HG03045 (cell line): ENCODE data around the gene HS3ST3A1.
"Not testable (repeated sequence)": the region's sequence is repeated elsewhere in the genome, so short reads cannot be mapped to it uniquely, and the experiment has no call there.

Experiments used
- ATAC-seq: cut with Tn5 transposase; IDR thresholded peaks from one replicate; pipeline ENCODE4 v1.9.1; 2021; ENCODE audit warnings: mild to moderate bottlenecking, moderate library complexity; ENCODE audit not compliant: unreplicated experiment

HS3ST3A1 gene

DNA sequence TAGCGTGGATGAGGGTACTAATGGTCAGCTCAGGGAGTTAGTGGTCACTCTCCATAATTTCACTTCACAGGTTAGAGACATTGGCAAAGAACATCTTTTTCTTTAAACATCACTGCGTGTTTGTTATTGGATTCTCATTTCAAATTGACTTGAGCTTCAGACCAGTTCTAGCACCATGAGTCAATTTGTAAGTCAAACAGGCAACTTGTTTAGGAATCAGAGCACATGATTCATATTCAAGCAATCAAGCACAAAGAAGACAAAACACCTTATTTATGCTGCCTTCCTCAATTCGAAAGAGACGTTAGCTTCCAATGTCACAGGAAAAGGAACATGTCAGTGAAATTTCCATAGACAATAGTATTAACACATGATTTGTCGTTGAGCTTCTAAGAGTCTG, 62.3 kb downstream of the HS3ST3A1 start:
- ATAC-seq, result no peak

DNA sequence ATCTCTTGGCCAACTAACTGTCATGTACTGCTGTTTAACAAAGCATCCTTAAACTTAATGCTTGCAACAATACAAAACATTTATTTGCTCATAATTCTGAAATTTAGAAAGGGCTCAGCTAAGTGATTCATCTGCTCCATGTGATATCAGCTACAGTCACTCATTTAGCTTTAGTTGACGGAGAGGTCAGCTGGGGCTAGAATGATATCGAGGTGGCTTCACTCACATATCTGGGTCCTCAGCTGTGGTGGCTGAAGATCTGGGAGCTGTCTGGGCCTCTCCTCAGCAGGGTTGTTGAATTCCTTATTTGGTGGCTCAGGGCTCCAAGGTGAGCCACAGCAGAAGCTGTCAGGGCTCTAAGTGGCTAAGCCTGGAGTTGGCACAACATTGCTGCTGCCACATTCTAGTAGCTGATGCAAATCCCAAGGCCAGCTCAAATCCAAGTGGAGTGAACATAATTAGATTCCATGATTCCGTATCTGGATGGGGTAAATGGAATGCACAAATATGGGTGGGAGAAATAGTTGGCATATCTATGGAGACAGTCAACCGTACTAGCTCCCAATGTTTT, 62.8 kb downstream of the HS3ST3A1 start:
- ATAC-seq, result no peak

DNA sequence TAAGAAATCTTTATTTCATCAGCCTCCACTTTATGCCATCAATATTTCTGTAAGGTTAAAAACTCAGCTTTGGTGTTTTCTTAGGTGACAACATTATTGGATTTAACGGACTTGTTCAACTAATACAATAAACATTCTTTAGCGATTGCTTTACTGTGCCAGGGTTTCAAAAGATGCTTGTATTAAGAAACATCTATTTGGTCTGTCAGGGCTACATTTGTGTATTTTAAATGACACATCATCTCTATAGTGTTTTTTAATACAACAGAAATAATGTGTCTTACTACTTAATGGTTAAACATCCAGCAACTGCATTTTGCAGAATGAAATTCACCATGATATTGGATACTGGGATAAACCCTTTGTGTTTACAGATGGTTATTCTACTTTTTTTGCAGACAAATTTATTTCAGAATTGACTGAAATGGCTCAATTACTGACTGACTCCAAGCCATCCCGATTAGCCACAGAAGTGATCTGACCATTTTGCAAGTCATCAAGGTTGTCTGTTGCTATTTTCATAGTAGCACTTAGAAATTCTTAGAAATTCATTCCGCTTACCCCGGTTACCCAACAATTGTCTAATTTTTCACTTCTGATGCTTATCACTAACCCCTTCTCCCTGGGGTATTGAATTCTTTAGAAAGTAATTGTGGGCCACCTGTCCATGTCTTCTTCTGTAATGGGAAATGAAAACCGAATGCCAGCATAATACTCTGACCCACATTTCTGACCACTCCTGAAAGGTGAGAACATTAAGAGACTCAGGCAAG, 63.7 kb downstream of the HS3ST3A1 start:
- ATAC-seq, result no peak

DNA sequence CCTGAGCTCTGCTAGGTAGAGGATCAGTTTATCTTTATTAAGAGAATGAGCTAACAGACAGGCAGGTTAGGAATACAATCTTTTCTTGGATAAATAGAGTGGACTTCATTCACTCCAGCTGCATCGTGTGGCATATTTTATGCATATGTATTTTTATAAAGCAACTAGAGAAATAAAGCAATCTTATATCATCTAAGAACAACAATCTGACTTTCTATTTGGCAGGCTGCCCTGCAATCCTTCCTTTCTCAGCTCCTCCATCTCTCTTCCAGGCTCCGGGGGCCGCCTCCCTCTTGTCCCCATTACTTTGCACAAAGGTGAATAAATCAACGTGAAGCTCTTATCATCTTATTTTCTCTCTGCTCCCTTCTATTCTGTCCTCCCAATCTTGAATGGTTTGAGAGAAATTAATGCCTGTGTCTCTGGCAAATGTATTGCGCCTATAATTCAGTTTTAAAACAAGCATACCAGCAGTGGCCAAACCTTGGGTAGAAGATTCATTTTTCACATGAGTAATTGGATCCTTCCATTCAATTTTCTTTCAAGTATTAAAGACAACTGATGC, 64.5 kb downstream of the HS3ST3A1 start:
- ATAC-seq, result no peak

DNA sequence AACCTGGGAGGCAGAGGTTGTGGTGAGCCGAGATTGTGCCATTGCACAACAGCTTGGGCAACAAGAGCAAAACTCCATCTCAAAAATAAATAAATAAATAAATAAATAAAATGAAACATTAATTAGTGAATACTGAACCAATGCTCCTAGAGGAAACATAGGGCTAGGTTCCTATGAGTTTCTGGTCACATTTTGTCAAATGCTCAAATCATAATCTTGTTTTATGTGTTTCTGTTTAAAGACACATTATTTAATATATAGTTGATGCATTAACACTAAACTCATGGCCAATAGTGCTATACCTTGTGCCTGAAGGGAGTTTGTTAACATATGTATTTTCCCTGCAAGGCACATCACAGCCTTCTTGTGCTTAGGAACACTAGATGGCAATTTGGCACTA, 66.8 kb downstream of the HS3ST3A1 start:
- ATAC-seq, result no peak

DNA sequence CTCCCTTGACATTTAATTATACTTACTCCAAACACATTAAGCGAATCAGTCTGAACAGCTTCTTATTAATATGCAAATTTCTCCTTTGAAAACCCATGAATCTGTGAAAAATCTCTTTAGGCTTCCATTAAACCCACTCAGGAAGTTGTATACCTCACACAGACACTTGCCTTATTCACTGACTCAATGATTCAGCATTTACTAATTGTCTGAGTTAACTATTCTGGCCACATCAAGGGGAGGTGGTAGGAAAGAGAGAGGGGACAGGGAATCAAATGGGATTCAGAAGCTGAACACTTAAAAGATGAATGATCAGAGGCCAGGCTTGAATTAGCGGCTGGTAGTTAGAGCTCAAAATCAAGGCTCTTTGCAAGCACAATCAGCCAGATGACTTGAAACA, 70.0 kb downstream of the HS3ST3A1 start:
- no peak for ATAC-seq

DNA sequence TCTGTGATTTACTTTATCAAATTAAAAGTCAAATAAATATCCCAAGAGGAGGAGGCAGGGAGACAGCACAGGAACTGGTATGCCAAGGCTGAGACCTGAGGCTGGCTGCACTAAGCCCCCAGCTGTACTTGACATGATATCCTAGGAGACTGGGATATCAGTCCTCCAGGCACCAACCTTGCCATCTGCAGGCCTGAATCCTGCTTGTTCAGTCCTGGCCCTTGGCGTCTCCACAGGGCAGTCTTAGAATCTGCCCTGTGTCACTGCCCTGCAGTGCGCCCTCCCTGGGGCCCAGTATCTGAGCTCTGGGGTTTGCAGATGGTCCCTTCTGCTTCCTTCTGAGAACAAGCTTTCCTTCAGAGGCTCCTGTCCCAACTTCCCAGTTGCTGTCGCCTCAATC, 75.9 kb downstream of the HS3ST3A1 start:
- no peak for ATAC-seq

DNA sequence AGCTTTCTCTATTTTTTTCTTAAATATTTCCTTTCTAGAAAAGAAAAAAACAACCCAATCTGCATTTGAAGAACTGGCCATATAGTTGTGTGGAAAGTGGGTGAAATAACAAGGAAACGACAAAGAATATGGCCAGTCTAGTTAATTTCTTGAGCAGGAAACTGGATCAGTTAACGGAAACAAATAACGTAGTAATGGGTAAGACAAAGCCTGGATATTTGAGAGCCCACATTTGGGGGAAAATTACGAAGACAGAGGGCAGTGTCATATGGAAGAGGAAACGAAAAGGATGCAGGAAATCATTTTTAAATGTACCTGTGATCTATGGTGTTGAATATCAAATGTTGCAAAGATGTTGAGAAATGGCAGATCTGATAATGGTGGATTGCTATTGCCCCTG, 78.6 kb downstream of the HS3ST3A1 start:
- ATAC-seq, result no peak

DNA sequence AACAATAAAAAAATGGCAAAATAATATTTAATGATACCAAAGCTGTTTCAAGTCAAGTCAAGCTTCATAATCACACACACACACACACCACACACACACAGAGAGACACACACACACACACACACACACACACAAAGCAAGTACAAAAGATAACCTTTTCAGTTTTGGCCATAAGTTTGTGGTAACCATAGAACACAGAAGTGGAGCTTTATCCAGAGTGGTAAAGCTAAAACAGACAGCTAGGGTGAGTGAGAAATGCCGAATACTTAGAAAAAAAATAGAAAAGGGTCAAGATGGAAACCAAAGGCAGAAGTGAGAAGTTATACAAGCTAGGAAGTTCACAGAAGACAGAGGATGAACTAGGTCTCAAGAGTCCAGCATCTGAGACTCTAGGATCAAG, 79.0 kb downstream of the HS3ST3A1 start:
- ATAC-seq, result no peak

DNA sequence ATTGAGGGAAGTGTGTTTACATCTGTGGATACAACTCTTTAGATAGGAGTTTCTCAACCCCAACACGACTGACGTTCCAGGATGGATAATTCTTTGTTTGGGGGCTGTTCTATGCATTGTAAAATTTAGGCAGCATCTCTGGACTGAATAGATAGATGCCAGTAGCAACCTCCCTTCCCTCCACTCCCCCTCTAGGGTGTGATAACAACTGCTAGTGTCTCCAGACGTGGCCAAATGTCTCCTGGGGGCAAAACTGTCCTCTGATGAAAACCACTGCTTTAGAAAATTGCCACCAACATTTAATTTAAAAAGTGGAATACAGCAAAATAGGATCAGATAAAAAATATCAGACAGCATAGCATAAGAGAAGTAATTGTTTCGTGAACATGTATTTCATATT, 79.9 kb downstream of the HS3ST3A1 start:
- no peak for ATAC-seq

DNA sequence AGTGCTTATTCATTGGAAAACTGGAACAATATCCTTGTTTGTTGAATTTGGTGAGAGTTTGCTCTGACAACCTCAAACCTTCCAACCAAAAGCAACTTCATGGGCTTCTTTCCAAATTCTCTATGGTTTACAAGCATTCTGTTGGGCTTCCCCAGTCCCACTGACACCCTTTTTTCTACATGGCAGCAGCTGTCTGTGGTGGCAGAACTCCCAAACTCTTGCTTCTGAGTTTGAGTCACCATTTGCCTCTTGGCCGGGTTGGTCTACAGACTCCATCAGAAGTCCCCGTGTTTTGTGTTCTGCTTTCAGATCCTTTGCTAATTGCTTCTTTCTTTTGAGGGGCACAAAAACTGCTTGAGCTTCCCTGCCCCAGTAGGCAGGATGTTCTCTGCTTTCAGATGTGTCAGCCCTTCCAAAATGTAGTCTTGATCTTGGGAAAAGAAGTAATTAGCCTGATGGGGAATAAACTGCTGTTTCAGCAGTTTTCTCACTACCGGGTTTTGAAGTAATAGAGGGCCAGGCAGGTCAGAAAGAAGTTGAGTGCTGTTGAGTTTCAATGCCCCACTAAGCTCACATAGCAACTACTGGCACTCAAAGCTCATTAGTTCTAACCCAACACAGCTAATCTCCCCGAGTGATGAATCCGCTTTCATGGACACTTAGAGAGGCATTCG, 80.7 kb downstream of the HS3ST3A1 start:
- no peak for ATAC-seq

DNA sequence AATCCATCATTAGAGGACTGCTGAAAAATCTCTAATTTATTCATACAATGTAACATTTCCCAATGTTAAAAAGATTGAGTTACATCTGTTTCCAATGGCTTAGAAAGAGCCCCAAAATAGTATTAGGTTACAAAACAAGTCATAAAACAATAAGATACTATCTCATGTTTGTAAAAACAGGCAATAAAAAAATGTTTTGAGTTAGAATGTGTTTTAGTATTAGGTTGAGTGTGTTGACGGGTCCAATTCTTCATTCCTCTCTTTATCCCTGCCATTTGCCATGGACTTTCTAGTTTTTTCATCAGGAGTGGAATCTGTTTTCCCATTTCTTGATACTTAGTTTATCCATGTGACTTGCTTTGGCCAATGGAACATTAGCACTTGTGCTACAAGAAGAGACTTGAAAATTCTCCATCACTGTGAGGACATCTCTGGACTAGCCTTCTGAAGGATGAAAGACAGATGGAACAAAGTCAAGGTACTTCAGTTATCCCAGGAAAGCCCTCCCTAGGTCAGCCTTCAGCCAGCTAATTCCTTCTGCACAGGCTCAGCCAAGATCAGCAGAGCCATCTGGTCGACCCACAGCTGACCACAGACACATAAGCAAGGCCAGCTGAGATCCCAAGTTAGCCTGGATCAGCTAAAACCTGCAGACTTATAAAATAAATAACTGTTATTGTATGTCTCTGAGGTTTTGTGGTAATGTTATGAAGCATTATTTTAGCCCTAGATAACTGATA, 83.3 kb downstream of the HS3ST3A1 start:
- no peak for ATAC-seq

DNA sequence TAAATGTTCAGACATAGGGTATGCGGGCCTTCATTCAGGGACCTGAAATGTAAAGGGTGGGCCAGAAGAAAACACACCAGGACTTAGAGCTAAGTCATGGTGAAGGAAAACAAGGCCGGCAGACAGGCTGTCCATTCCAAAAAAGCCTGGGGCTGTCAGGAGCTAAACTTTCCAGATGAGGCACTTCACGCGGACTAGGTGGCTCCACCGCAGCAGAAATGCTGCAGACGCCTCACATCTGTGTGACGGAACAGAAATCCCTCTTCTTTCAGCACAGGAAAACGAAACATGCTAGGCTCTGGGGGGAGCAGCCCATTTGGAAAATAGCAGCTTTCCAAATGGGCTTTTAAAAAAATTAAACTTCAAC, 88.7 kb downstream of the HS3ST3A1 start:
- ATAC-seq, result no peak

DNA sequence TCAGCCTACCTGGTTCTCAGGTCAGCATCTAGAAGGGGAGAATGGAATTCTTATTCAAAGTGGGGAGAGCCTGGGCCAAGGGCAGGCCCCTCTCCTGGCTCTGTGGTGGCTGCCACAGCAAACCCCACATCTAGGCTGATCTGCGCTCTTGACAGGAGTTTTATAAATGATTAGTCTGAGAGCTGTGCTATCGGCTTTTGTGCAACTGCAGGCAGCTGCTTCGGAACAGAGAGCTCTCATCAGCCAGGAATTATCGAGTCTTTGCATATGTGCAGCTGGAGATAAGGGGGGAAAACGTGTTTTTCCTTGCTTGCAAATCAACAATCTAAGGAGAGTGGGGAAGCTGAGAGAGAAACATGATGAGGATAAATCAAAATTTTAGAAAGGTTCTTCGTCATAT, 91.7 kb downstream of the HS3ST3A1 start:
- ATAC-seq, result no peak

DNA sequence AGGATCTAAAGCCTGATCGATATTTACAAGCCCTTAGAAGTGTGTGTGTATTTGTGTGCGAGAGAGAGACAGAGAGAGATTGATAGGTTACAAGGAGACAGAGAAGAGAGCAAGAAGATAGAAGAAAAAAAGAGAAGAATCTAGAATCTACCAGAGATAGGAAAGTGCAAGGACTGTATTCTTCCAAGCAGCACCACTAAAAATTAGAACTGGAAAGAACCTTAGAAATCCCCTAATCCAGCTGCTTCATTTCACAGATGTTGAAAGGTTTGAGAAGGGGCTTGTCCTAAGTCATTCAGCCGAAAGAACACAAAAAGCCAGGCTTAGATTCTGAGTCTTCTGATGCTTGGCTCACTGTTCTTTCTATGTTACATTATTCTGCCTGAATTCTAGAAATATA, 92.2 kb downstream of the HS3ST3A1 start:
- ATAC-seq, result no peak

DNA sequence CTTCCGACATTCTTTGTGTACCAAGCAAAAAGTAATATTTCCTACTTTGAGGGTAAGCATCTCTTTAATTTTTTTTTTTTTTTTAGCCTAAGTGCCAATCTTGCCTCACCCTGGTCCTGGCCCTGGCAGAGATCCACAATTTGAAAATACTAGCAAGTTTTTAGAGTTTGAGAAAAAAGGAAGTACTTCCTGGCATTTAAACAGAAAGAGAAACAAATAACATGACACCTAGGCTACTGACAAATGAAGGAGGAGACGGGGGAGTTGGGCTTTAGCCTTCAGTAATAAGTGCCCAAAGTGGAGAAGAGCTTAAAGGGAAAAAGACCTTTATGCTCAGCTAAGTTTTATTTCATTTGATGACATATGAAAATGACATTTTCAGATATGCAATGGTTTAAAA, 92.8 kb downstream of the HS3ST3A1 start:
- no peak for ATAC-seq

DNA sequence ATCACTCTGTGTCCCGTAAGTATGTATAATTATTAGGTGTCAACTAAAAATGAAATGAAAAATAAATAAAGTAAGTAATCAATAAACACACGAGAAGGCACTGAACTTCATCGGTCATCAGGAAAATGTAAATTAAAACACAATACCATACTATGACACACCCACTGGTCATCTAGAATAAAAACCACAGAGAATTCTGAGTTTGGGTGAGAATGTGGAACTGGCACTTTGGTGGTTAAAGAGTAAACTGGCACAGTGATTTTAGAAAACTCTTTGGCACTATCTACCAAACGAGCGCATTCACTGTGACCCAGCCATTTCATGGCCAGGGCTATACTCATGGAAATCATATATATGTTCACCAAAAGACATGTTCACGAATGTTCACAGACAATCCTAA, 98.2 kb downstream of the HS3ST3A1 start:
- ATAC-seq, result no peak

DNA sequence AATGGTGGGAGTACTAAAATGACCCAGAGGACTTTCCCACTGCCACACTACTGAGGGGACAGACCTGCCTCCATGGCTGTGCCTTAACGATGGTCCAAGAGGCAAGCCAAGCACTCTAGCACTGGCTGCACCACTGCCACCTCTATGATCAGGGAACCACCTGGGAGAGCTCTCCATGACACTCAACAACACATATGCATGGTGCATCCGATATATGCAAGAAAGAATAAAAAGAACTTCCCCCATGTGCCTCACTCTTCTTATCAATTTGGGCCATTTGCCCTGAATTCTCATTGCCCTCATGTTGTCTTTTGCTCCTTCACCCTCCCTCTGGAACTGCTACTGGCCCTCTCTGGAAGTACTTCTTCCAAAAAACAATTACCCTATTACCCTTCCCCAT, 99.5 kb downstream of the HS3ST3A1 start:
- ATAC-seq, result no peak

DNA sequence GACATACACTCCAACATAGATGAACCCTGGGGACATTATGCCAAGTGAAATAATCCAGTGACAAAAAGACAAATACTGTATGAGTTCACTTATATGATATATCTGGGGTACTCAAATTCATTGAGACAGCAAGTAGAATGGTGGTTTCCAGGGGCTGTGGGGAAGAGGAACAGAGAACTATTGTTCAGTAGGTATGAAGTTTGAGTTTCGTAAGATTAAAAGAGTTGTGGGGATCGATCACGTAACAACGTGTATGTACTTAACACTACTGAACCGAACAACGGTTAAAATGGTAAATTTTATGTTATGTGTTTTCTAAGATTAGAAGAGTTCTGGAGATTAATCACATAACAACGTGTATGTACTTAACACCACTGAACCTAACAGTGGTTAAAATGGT, 100.8 kb downstream of the HS3ST3A1 start:
- ATAC-seq, result no peak

DNA sequence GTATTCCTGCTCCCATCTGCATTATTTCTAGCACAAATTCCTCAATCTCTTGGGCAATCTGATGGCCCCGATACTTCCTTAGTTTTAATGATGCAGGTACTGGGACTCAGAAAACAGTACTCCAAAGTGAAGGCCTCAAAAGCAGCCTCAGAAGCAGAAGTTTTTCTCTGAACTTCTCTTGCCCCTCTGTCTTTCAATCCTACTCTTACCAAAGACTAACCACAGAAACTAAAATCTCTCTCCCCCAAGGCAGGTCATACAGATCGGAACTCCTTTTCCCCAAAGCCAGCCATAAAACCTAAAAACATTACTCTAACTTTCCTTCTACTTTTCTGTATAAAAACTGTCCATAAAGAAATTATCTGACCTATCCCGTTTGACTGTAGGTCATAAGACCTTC, 103.5 kb downstream of the HS3ST3A1 start:
- no peak for ATAC-seq

DNA sequence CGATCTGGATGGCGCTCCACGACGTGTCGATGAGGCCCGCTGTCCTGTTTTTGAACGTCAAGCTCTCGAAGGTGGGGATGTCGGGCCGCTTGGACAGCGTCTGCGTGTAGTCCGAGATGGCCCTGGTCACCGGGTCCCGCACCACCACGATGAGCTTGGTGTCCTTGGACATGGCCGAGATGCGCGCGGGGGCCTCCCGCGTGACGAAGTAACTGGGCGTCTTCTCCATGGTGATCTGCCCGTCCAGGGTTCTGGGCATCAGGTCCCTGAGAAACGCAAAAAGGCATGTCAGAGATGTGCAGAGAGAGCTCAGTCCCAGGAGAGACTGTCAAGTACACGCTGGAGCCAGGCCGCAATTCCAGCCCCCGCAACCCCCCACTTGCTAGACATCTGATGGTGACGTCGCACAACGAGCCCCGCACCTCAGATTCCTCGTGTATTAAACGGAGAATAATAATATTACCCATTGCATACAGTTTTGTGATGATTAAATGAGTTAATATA, 105.1 kb downstream of the HS3ST3A1 start:
- not testable (repeated sequence) for ATAC-seq
